HepG2 (cell line): ENCODE data around the gene PRSS8. TPM values are rescaled to one million over a fixed set of nuclear protein-coding genes. Genes with fewer than 3 reads are reported as not detected.
A peak's percentile ranks its signal among the peaks of the same experiment; 100 is the strongest.

Experiments used
- ATF3 ChIP-seq: sonication (generic); formaldehyde crosslinking; IDR thresholded peaks from 2 replicates; pipeline ENCODE4 v1.4.0; 2020; ENCODE audit warnings: missing genetic modification reagents
- CCDC6 ChIP-seq: sonication (generic); formaldehyde crosslinking; IDR thresholded peaks from 2 replicates; pipeline ENCODE4 v1.8.1; 2022; ENCODE audit warnings: mild to moderate bottlenecking, missing genetic modification reagents, moderate library complexity
- ELF3 ChIP-seq: IDR thresholded peaks from 2 replicates; pipeline ENCODE4 v1.6.1; 2016; ENCODE audit warnings: missing genetic modification reagents, missing compliant biosample characterization
- EZH2 ChIP-seq: conservative IDR thresholded peaks from 2 replicates; pipeline ENCODE4 v1.6.1; 2012; ENCODE audit warnings: mild to moderate bottlenecking, low read depth, low read length, moderate library complexity
- FOXC1 ChIP-seq: sonication (generic); formaldehyde crosslinking; IDR thresholded peaks from 2 replicates; pipeline ENCODE4 v1.8.0; 2022; ENCODE audit warnings: mild to moderate bottlenecking, missing genetic modification reagents, borderline replicate concordance
- HDAC2 ChIP-seq: sonication (generic); formaldehyde crosslinking; IDR thresholded peaks from 2 replicates; pipeline ENCODE4 v1.4.0; 2020; ENCODE audit warnings: missing genetic modification reagents
- JUN ChIP-seq: sonication (generic); formaldehyde crosslinking; IDR thresholded peaks from 2 replicates; pipeline ENCODE4 v1.4.0; 2020; ENCODE audit warnings: mild to moderate bottlenecking, missing genetic modification reagents
- MIER3 ChIP-seq: IDR thresholded peaks from 2 replicates; pipeline ENCODE4 v1.6.1; 2016; ENCODE audit warnings: missing compliant biosample characterization, borderline replicate concordance
- NCOA2 ChIP-seq: sonication (generic); formaldehyde crosslinking; IDR thresholded peaks from 2 replicates; pipeline ENCODE4 v1.8.0; 2022; ENCODE audit warnings: inconsistent platforms
- NONO ChIP-seq, 2 experiments: fragments of 450-650 bp in 1 of 2; sonication (generic) in 1 of 2; formaldehyde crosslinking in 1 of 2; IDR thresholded peaks in 1 of 2; conservative IDR thresholded peaks in 1 of 2; 2 replicates each; pipeline versions ENCODE4 v1.6.1 to v1.8.0; 2017 to 2022; ENCODE audit warnings: mild to moderate bottlenecking in 1 of 2, missing genetic modification reagents in 1 of 2, moderate library complexity in 1 of 2
- ONECUT2 ChIP-seq: sonication (generic); formaldehyde crosslinking; IDR thresholded peaks from 2 replicates; pipeline ENCODE4 v1.4.0; 2020; ENCODE audit warnings: missing genetic modification reagents
- PHF21A ChIP-seq: sonication (generic); formaldehyde crosslinking; IDR thresholded peaks from 2 replicates; pipeline ENCODE4 v1.5.0; 2020; ENCODE audit warnings: mild to moderate bottlenecking, missing genetic modification reagents
- POLR2AphosphoS2 ChIP-seq: IDR thresholded peaks from 2 replicates; pipeline ENCODE4 v1.6.1; 2011; ENCODE audit warnings: low read depth, low read length, improper control_type of control experiment
- SRY ChIP-seq: sonication (generic); formaldehyde crosslinking; IDR thresholded peaks from 2 replicates; pipeline ENCODE4 v1.8.0; 2022; ENCODE audit warnings: mild to moderate bottlenecking, missing genetic modification reagents
- SSRP1 ChIP-seq: IDR thresholded peaks from 2 replicates; pipeline ENCODE4 v1.6.1; 2016; ENCODE audit warnings: control low read depth
- TGIF2 ChIP-seq: IDR thresholded peaks from 2 replicates; pipeline ENCODE4 v1.6.1; 2016; ENCODE audit warnings: control low read depth, missing compliant biosample characterization
- YEATS4 ChIP-seq: sonication (generic); formaldehyde crosslinking; IDR thresholded peaks from 2 replicates; pipeline ENCODE4 v1.4.0; 2020; ENCODE audit warnings: missing genetic modification reagents, borderline replicate concordance
- ZFP36L2 ChIP-seq: sonication (generic); formaldehyde crosslinking; IDR thresholded peaks from 2 replicates; pipeline ENCODE4 v1.4.0; 2020; ENCODE audit warnings: missing genetic modification reagents
- ZNF318 ChIP-seq: sonication (generic); formaldehyde crosslinking; IDR thresholded peaks from 2 replicates; pipeline ENCODE4 v1.4.0; 2020; ENCODE audit warnings: mild to moderate bottlenecking, missing genetic modification reagents
- ZNF557 ChIP-seq: sonication (generic); formaldehyde crosslinking; IDR thresholded peaks from 2 replicates; pipeline ENCODE4 v1.4.0; 2020; ENCODE audit warnings: missing genetic modification reagents
- ZNF614 ChIP-seq: IDR thresholded peaks from 2 replicates; pipeline ENCODE4 v1.6.1; 2018; ENCODE audit warnings: missing biosample characterization, missing genetic modification reagents, inconsistent platforms, borderline replicate concordance
- ZNF720 ChIP-seq: sonication (generic); formaldehyde crosslinking; IDR thresholded peaks from 2 replicates; pipeline ENCODE4 v1.4.0; 2020; ENCODE audit warnings: missing genetic modification reagents
- ZNF782 ChIP-seq: sonication (generic); formaldehyde crosslinking; IDR thresholded peaks from 2 replicates; pipeline ENCODE4 v1.4.0; 2020; ENCODE audit warnings: missing genetic modification reagents, mild to moderate bottlenecking, borderline replicate concordance
- ZNF788 ChIP-seq: sonication (generic); formaldehyde crosslinking; IDR thresholded peaks from 2 replicates; pipeline ENCODE4 v1.5.0; 2020; ENCODE audit warnings: mild to moderate bottlenecking, missing genetic modification reagents, borderline replicate concordance
- polyA plus RNA-seq, 8 experiments: library from polyadenylated mRNA; depleted of rRNA in 3 of 8; stranded (reverse) in 7 of 8; unstranded in 1 of 8; fragments of >200 nt; fragmentation: Illumina TruSeq in 4 of 8; extraction: Trizol in 4 of 8; gene quantifications; 2 replicates each; pipeline versions ENCODE4 v1.2.1 to v1.2.3, GENCODE V29; 2011 to 2016; ENCODE audit warnings: low read depth in 4 of 8, missing spikeins in 1 of 8, mixed read lengths in 1 of 8; ENCODE audit not compliant: insufficient read depth in 1 of 8
- total RNA-seq, 5 experiments: library from RNA; depleted of rRNA; stranded (reverse); fragments of >200 nt; fragmentation: Illumina TruSeq; extraction: Trizol; gene quantifications; 2 replicates each; pipeline ENCODE4 v1.2.3, GENCODE V29; 2016; ENCODE audit warnings: low read depth in 1 of 5

Gene PRSS8
- total and polyA plus RNA-seq, 2 of the 13 experiments (the other 11 are each of a cell fraction or from before 2014, with no cell fraction given): 2.6 to 7.2 TPM

- TF ChIP-seq PHF21A (CRISPR knock-in tag) (no peak), SSRP1 (peak; percentile 89; the same call in 1 of the 2 replicates), ATF3 (CRISPR knock-in tag) (0 out of 2 replicates have a peak, but pooled peaks have one; percentile 7), TGIF2 (peak; percentile 39; the same call in 1 of the 2 replicates), ZNF614 (CRISPR knock-in tag) (no peak), ZNF788 (CRISPR knock-in tag) (0 out of 2 replicates have a peak, but pooled peaks have one; percentile 34), JUN (CRISPR knock-in tag) (no peak), EZH2 (no peak), ZNF720 (CRISPR knock-in tag) (no peak), SRY (peak; percentile 85; the same call in 1 of the 2 replicates), YEATS4 (CRISPR knock-in tag) (0 out of 2 replicates have a peak, but pooled peaks have one; percentile 17), MIER3 (CRISPR knock-in tag) (0 out of 2 replicates have a peak, but pooled peaks have one; percentile 10), CCDC6 (CRISPR knock-in tag) (no peak), FOXC1 (CRISPR knock-in tag) (no peak), ZFP36L2 (peak; percentile 51; the same call in 1 of the 2 replicates), ELF3 (no peak), ZNF782 (CRISPR knock-in tag) (0 out of 2 replicates have a peak, but pooled peaks have one; percentile 29), ZNF557 (CRISPR knock-in tag) (no peak), POLR2AphosphoS2 (no peak), HDAC2 (CRISPR knock-in tag) (no peak), NCOA2 (0 out of 2 replicates have a peak, but pooled peaks have one; percentile 2), ONECUT2 (CRISPR knock-in tag) (no peak), NONO (IDR thresholded peaks at IDR 0.05) (no peak), NONO (CRISPR knock-in tag; conservative IDR thresholded peaks at IDR 0.05) (no peak), ZNF318 (no peak)
Observed at GRCh38 chr16:31141489-31142108, 6.1 kb upstream of the PRSS8 start (continued).
